ENCODE data around the gene FLNB. TPM values are rescaled to one million over a fixed set of nuclear protein-coding genes. Genes with fewer than 3 reads are reported as not detected.

Gene FLNB
- total RNA-seq, 4 donors from 2014 or later = 116 to 533 (median 439) TPM

- Histone ChIP-seq H3K27ac (no peak overlapping the region), H3K36me3 (peaks cover 0 to 98% (median 3%) of the 10 kb centered on the region in 3 donors), H3K4me1 (no peaks in the 10 kb centered on the region), H3K9me3 (no peaks in the 10 kb centered on the region), H3K4me3 (no peak overlapping the region), H3K27me3 (no peaks in the 10 kb centered on the region)
- no peak for DNase-seq
- TF ChIP-seq, protein P1, sequence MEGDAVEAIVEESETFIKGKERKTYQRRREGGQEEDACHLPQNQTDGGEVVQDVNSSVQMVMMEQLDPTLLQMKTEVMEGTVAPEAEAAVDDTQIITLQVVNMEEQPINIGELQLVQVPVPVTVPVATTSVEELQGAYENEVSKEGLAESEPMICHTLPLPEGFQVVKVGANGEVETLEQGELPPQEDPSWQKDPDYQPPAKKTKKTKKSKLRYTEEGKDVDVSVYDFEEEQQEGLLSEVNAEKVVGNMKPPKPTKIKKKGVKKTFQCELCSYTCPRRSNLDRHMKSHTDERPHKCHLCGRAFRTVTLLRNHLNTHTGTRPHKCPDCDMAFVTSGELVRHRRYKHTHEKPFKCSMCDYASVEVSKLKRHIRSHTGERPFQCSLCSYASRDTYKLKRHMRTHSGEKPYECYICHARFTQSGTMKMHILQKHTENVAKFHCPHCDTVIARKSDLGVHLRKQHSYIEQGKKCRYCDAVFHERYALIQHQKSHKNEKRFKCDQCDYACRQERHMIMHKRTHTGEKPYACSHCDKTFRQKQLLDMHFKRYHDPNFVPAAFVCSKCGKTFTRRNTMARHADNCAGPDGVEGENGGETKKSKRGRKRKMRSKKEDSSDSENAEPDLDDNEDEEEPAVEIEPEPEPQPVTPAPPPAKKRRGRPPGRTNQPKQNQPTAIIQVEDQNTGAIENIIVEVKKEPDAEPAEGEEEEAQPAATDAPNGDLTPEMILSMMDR (IDR thresholded peaks at IDR 0.05) = no peak
- TF ChIP-seq POLR2A (IDR thresholded peaks at IDR 0.05) = no peak
These were observed 126.2 kb downstream of the FLNB start for GRCh38 chr3:58134468-58134867.

DNA sequence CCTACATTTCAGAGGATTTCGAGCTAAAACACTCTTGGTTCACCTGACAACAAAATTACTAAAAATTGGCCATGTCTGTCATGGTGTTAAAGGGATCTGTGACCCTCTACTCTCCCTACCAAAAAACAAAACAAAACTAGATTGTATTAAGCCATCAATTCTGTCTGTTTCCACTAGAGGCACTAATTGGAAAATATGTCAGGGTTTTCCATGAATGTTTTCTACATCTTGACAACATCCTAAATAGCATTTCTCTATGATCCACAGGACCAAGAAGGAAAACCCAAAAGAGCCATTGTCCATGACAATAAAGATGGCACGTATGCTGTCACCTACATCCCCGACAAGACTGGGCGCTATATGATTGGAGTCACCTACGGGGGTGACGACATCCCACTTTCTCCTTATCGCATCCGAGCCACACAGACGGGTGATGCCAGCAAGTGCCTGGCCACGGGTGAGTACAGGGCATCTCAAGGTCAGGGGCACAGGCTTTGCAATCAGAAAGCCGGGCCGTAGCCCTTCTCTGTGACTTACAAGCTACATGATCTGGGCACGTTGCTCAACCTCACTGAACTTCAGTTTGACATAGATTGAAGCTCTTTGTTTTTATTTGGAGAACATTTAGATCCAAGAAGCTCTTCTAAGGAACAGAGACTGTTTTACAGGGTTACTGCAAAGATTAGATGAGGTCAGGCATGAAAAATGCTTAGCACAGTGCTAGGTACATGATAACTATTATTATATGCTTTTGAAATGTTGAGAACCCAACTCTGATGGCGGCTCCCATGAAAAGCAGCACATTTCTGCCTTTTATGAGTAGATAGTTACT lies 127.7 kb downstream of the FLNB start:
- DNase-seq = no peak
- H3K4me1 ChIP-seq = no peaks in the 10 kb centered on the region
- H3K27me3 ChIP-seq = no peaks in the 10 kb centered on the region
- no peak overlapping the region for H3K27ac ChIP-seq
- no peak for TF ChIP-seq POLR2A (IDR thresholded peaks at IDR 0.05)
- TF ChIP-seq, protein P1 (IDR thresholded peaks at IDR 0.05) = peak in 2 of 6 experiments; percentile 16 to 24
- no peak overlapping the region for H3K4me3 ChIP-seq
- peaks cover 0 to 98% (median 3%) of the 10 kb centered on the region in 3 donors for H3K36me3 ChIP-seq
- no peaks in the 10 kb centered on the region for H3K9me3 ChIP-seq

- Histone ChIP-seq H3K4me1 (no peaks in the 10 kb centered on the region), H3K27ac (no peak overlapping the region), H3K27me3 (no peaks in the 10 kb centered on the region), H3K9me3 (no peaks in the 10 kb centered on the region), H3K4me3 (no peak overlapping the region), H3K36me3 (peaks cover 0 to 98% (median 3%) of the 10 kb centered on the region in 3 donors)
- no peak for TF ChIP-seq POLR2A (IDR thresholded peaks at IDR 0.05)
- TF ChIP-seq, protein P1 (IDR thresholded peaks at IDR 0.05) = no peak
- no peak for DNase-seq
These were observed 129.1 kb downstream of the FLNB start for GRCh38 chr3:58137306-58137705.

- peak in 1 of 3 donors; percentile 11 for DNase-seq
- peaks cover 0 to 96% (median 2%) of the 10 kb centered on the region in 3 donors for H3K36me3 ChIP-seq
- no peaks in the 10 kb centered on the region for H3K27me3 ChIP-seq
- H3K4me1 ChIP-seq = no peaks in the 10 kb centered on the region
- TF ChIP-seq, protein P1 (IDR thresholded peaks at IDR 0.05) = no peak
- no peak for TF ChIP-seq POLR2A (IDR thresholded peaks at IDR 0.05)
- no peak overlapping the region for H3K27ac ChIP-seq
- no peaks in the 10 kb centered on the region for H3K9me3 ChIP-seq
- no peak overlapping the region for H3K4me3 ChIP-seq
These were observed 133.6 kb downstream of the FLNB start for GRCh38 chr3:58141766-58142345.

DNA sequence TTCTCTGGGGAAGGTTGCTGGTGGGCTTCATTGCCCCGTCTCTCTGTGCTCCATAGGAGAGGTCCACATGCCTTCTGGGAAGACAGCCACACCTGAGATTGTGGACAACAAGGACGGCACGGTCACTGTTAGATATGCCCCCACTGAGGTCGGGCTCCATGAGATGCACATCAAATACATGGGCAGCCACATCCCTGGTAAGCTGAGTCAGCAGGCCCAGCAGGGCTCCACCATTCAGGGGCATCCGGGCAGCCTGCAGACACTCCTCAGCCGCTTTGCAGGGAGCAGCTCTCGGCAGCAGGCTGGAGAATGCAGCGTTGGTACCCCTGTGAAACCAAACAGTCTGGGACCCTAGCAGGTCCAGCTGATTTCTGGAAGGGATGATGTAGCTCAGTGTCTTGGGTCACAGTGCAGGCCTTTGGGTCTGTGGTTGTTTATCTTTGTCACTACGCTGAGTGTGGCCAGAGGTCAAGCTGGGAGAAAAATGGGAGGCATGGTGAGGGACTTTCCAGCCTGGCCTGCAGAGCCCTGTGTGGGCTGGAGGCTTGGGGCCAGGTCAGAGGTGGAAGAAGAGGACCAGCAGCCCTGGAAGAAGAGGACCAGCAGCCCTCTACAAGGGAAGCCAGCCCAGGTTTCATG lies 135.3 kb downstream of the FLNB start:
- Histone ChIP-seq H3K36me3 (peaks cover 0 to 98% (median 0%) of the 10 kb centered on the region in 3 donors), H3K27ac (peak overlapping the region in 1 of 4 donors; percentile 0), H3K27me3 (no peaks in the 10 kb centered on the region), H3K4me1 (no peaks in the 10 kb centered on the region), H3K9me3 (no peaks in the 10 kb centered on the region), H3K4me3 (no peak overlapping the region)
- TF ChIP-seq, protein P1 (IDR thresholded peaks at IDR 0.05) = no peak
- TF ChIP-seq POLR2A (IDR thresholded peaks at IDR 0.05) = no peak
- DNase-seq = no peak

All from Peyer's patch (tissue), 4 donors.